HTR-8/SVneo (cell line): ENCODE data around the gene LSR.

ENCODE experiments used
- DNase-seq: peaks from one replicate; pipeline ENCODE4 v3.0.0; 2011; ENCODE audit warnings: low spot score, mixed read lengths; ENCODE audit not compliant: insufficient read length
- FAIRE-seq: peaks from 2 replicates; lab custom pipeline; 2011; peaks lifted over from hg19 to GRCh38; lab: Jason Lieb, UNC

Gene LSR

GRCh38 chr19:35296644-35297514 lies 48.1 kb downstream of the LSR start:
- DNase-seq: no peak
- peak; percentile 60 for FAIRE-seq

- FAIRE-seq: no peak
- DNase-seq: no peak
These were observed 48.7 kb downstream of the LSR start for GRCh38 chr19:35297515-35297848.

- FAIRE-seq (peak; percentile 99), DNase-seq (no peak)
These were observed 49.1 kb downstream of the LSR start for GRCh38 chr19:35297922-35298321.

- FAIRE-seq: no peak
- no peak for DNase-seq
These were observed 49.8 kb downstream of the LSR start for GRCh38 chr19:35298561-35298972.

- no peak for FAIRE-seq
- DNase-seq: no peak
These were observed 50.9 kb downstream of the LSR start for GRCh38 chr19:35299523-35300338.

GRCh38 chr19:35300339-35300649 lies 51.5 kb downstream of the LSR start:
- DNase-seq (no peak), FAIRE-seq (no peak)

- DNase-seq (no peak), FAIRE-seq (no peak)
These were observed 53.2 kb downstream of the LSR start for GRCh38 chr19:35301961-35302360.

- DNase-seq (no peak), FAIRE-seq (no peak)
These were observed 53.6 kb downstream of the LSR start for GRCh38 chr19:35302446-35302845.

- FAIRE-seq: no peak
- DNase-seq: no peak
These were observed 54.6 kb downstream of the LSR start for GRCh38 chr19:35303357-35303915.

GRCh38 chr19:35304036-35304435 lies 55.2 kb downstream of the LSR start:
- no peak for FAIRE-seq
- DNase-seq: no peak

GRCh38 chr19:35305181-35305580 lies 56.4 kb downstream of the LSR start:
- FAIRE-seq: no peak
- no peak for DNase-seq

GRCh38 chr19:35306473-35307246 lies 57.9 kb downstream of the LSR start:
- DNase-seq: peak; percentile 45

GRCh38 chr19:35307931-35308330 lies 59.1 kb downstream of the LSR start:
- DNase-seq (no peak), FAIRE-seq (no peak)

More at GRCh38 chr19:35306473-35307246, 57.9 kb downstream of the LSR start:
- no peak for FAIRE-seq

GRCh38 chr19:35308910-35309309 lies 60.1 kb downstream of the LSR start:
- FAIRE-seq: no peak
- no peak for DNase-seq

GRCh38 chr19:35309481-35310279 lies 60.9 kb downstream of the LSR start:
- no peak for DNase-seq
- no peak for FAIRE-seq

GRCh38 chr19:35310331-35310730 lies 61.5 kb downstream of the LSR start:
- DNase-seq (no peak), FAIRE-seq (no peak)

- DNase-seq (no peak), FAIRE-seq (no peak)
These were observed 62.1 kb downstream of the LSR start for GRCh38 chr19:35310811-35311465.

GRCh38 chr19:35311901-35312665 lies 63.3 kb downstream of the LSR start:
- FAIRE-seq: no peak
- no peak for DNase-seq
